Stomach (tissue), 4 donors: ENCODE results near the gene OGT.

Source experiments
- EP300 ChIP-seq: sonication (generic); formaldehyde crosslinking; IDR thresholded peaks from one replicate; pipeline ENCODE4 v1.6.1; 2017; ENCODE audit warnings: antibody characterized with exemption
- POLR2A ChIP-seq, 4 donors: fragments of 450-650 bp; IDR thresholded peaks; one replicate each; pipeline ENCODE4 v1.6.1; 2016; ENCODE audit warnings: antibody characterized with exemption in 4 of 4, control low read depth in 2 of 4, mild to moderate bottlenecking in 1 of 4, moderate library complexity in 1 of 4
- TF ChIP-seq, protein P1 (sequence below), 7 experiments: fragments of 450-650 bp in 4 of 7; fragments of 200-600 bp in 3 of 7; sonication (generic) in 3 of 7; IDR thresholded peaks; one replicate each; pipeline ENCODE4 v1.5.1; 2016 to 2019; ENCODE audit warnings: antibody characterized with exemption in 7 of 7, control low read depth in 2 of 7, mild to moderate bottlenecking in 1 of 7

GRCh38 chrX:71622032-71622575 lies 89.2 kb downstream of the OGT start:
- TF ChIP-seq POLR2A (IDR thresholded peaks at IDR 0.05) (no peak), EP300 (no peak)
- TF ChIP-seq, protein P1, sequence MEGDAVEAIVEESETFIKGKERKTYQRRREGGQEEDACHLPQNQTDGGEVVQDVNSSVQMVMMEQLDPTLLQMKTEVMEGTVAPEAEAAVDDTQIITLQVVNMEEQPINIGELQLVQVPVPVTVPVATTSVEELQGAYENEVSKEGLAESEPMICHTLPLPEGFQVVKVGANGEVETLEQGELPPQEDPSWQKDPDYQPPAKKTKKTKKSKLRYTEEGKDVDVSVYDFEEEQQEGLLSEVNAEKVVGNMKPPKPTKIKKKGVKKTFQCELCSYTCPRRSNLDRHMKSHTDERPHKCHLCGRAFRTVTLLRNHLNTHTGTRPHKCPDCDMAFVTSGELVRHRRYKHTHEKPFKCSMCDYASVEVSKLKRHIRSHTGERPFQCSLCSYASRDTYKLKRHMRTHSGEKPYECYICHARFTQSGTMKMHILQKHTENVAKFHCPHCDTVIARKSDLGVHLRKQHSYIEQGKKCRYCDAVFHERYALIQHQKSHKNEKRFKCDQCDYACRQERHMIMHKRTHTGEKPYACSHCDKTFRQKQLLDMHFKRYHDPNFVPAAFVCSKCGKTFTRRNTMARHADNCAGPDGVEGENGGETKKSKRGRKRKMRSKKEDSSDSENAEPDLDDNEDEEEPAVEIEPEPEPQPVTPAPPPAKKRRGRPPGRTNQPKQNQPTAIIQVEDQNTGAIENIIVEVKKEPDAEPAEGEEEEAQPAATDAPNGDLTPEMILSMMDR (IDR thresholded peaks at IDR 0.05): no peak
